ENCODE results near the gene TTN. TPM values are rescaled to one million over a fixed set of nuclear protein-coding genes. Genes with fewer than 3 reads are reported as not detected.

TTN gene
- total RNA-seq, 1 experiment from 2014 or later = 0.05 TPM

GRCh38 chr2:178756843-178757242, 50.4 kb downstream of the TTN start:
- no peaks in the 10 kb centered on the region for H3K4me1 ChIP-seq (ENCODE audit: control insufficient read depth in 1 of 2, insufficient read depth in 2 of 2, low read length in 2 of 2)
- H4K20me1 ChIP-seq (ENCODE audit: insufficient read depth) = no peaks in the 10 kb centered on the region
- CTCF ChIA-PET = no interaction called here
- peaks cover 46% of the 10 kb centered on the region; the same call in 1 of the 2 replicates for H3K27me3 ChIP-seq (ENCODE audit: insufficient read depth, low read length)
- TF ChIP-seq SRF (IDR thresholded peaks at IDR 0.05; ENCODE audit: low read depth) (no peak), TCF7L2 (IDR thresholded peaks at IDR 0.05; ENCODE audit: borderline replicate concordance, extremely low read depth, insufficient read depth, insufficient read length) (no peak), ZBTB33 (IDR thresholded peaks at IDR 0.05; ENCODE audit: extremely low read depth, insufficient replicate concordance, low read length) (no peak), ZFX (IDR thresholded peaks at IDR 0.05) (no peak), CEBPB (IDR thresholded peaks at IDR 0.05; ENCODE audit: low read depth) (no peak), YY1 (IDR thresholded peaks at IDR 0.05; ENCODE audit: extremely low read depth, insufficient replicate concordance, low read depth, low read length) (no peak), REST (IDR thresholded peaks at IDR 0.05; ENCODE audit: low read depth) (no peak), ZNF274 (IDR thresholded peaks at IDR 0.05; ENCODE audit: low read depth, low read length) (no peak), SIN3A (IDR thresholded peaks at IDR 0.05; ENCODE audit: low read depth) (no peak), RAD21 (IDR thresholded peaks at IDR 0.05; ENCODE audit: low read depth) (no peak), POLR2A (IDR thresholded peaks at IDR 0.05; ENCODE audit: borderline replicate concordance, extremely low read depth, insufficient read depth, insufficient read length) (no peak), ELF1 (IDR thresholded peaks at IDR 0.05; ENCODE audit: borderline replicate concordance, low read depth) (no peak)
- TF ChIP-seq, protein P1, sequence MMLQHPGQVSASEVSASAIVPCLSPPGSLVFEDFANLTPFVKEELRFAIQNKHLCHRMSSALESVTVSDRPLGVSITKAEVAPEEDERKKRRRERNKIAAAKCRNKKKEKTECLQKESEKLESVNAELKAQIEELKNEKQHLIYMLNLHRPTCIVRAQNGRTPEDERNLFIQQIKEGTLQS (IDR thresholded peaks at IDR 0.05) = no peak
- TF ChIP-seq, protein P2, sequence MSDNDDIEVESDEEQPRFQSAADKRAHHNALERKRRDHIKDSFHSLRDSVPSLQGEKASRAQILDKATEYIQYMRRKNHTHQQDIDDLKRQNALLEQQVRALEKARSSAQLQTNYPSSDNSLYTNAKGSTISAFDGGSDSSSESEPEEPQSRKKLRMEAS (IDR thresholded peaks at IDR 0.05) = no peak
- no peak overlapping the region for H3K4me2 ChIP-seq (ENCODE audit: low read length)
- no peak overlapping the region for H2AFZ ChIP-seq (ENCODE audit: low read depth, low read length, poor library complexity, severe bottlenecking)
- no TSS peak for BruUV-seq (replicated peaks)
- H3K79me2 ChIP-seq (ENCODE audit: insufficient read depth, low read length) = no peaks in the 10 kb centered on the region
- no peaks in the 10 kb centered on the region for H3K36me3 ChIP-seq (ENCODE audit: control insufficient read depth in 1 of 2, insufficient read depth in 2 of 2, low read length in 2 of 2)
- DNase-seq (ENCODE audit: low read depth, low spot score) (no peak), ATAC-seq (no peak)
- no peak overlapping the region for H3K4me3 ChIP-seq (replicated peaks in 1 of 2; ENCODE audit: low read depth in 1 of 2, low read length in 2 of 2)
- RAD21 ChIA-PET (ENCODE audit: low non-redundant PET in 1 of 2, low total read pairs in 2 of 2, uncharacterized antibody in 2 of 2, unreplicated experiment in 2 of 2) = no interaction called here
- H3K9me3 ChIP-seq (ENCODE audit: control insufficient read depth in 1 of 2, insufficient read depth in 1 of 2, low read depth in 1 of 2, low read length in 2 of 2) = no peaks in the 10 kb centered on the region
- POLR2A ChIA-PET = no interaction called here
- no peak overlapping the region for H3K9ac ChIP-seq (ENCODE audit: low read length)
- H3K27ac ChIP-seq (ENCODE audit: low read depth, low read length) = no peak overlapping the region
- no peaks in the 10 kb centered on the region for H3K9me2 ChIP-seq (ENCODE audit: insufficient read depth)
- intact Hi-C loops (cut with micrococcal nuclease) = no loop called here

Measured in HCT116 (cell line).